GM21723 (cell line): ENCODE results near the gene PADI1.

Source experiments
- ATAC-seq: cut with Tn5 transposase; IDR thresholded peaks from one replicate; pipeline ENCODE4 v1.9.1; 2021; ENCODE audit warnings: mild to moderate bottlenecking, moderate library complexity; ENCODE audit not compliant: unreplicated experiment

Gene PADI1

DNA sequence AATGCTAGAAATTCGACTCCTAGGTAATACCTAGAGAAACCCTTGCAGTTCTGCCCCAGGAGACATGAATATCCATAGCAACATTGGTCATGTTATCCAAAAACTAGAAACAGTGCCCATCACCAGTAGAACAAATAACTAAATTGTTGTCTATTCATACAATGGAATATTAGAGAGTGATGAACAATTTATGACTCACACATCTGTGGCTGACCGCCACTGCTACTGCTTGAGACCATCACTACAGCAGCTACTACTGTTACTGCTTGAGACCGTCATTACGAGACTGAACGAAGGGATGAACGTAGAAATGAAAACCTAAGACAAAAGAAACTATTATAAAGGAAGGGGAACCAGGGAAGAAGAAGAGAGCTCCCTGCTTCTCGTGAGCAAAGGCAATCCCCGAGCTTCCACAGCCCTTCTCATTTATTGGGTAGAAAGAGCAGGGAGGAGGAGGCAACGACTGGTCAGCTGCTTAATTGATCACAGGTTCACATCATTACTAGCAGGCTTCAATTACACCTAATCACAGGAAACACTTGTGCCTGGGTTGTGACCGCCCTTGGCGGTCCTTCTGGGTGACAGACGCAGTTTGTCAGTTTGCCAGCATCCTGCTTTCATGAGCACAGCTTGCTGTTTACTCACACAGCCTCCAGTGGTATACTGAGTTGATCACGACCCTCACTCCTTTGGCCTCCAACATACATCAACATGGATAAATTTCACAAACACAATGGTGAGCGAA is 88.9 kb downstream of the PADI1 start:
- no peak for ATAC-seq

DNA sequence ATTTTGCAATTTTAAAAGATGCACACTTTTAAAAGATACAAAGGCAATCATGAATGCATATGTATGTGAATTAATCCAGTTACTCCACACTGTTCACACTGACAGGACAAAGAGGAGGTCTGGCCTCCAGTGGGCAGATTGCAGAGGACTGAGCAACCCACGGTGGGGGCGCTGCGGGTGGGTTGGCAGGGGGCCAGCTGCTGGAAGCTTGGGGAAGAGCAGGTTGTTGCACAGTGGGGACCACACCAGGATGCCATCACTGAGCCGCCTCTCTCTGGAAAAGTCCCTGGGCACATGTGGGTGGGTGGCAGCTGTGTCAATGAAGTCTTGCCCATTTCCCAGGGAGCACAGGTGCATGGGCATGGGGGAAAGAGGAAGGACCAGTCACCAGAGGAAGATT is 90.4 kb downstream of the PADI1 start:
- ATAC-seq, result no peak
